ENCODE data around the gene SAAL1. TPM values are rescaled to one million over a fixed set of nuclear protein-coding genes. Genes with fewer than 3 reads are reported as not detected.
"Not testable (repeated sequence)": the region's sequence is repeated elsewhere in the genome, so short reads cannot be mapped to it uniquely, and the experiment has no call there.

Gene SAAL1
- polyA plus RNA-seq, 1 experiment: 8.9 TPM

DNA sequence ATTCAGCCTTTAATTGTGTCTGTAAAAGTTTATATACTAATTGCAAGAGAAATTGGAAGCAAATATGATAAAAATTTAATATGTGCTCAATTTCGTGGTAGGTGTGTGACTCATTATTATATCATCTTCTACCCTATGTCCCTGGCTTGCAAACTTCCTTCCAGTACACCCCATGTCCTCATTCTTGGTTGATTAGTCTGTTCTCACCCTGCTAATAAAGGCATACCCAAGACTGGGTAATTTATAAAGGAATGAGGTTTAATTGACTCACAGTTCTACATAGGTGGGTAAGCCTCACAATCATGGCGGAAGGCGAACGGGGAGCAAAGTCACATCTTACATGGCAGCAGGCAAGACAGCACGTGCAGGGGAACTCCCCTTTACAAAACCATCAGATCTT is 38.4 kb upstream of the SAAL1 start:
- Histone ChIP-seq H3K36me3 (ENCODE audit: control insufficient read depth, insufficient read depth, low read length) (no peaks in the 10 kb centered on the region), H3K27me3 (ENCODE audit: control insufficient read depth, insufficient read depth, low read length) (peaks cover 1% of the 10 kb centered on the region), H3K4me3 (ENCODE audit: low read depth, low read length) (no peak overlapping the region)
- POLR2A ChIA-PET: no interaction called here
- CTCF ChIA-PET: interaction anchor here (1.5 to 3.4 kb wide), 2 partner anchors 29 to 164 kb away, joined by 4 to 10 read pairs; no protein-coding TSS in a partner anchor
- no peak for DNase-seq (ENCODE audit: low read depth)
- TF ChIP-seq, protein P1, sequence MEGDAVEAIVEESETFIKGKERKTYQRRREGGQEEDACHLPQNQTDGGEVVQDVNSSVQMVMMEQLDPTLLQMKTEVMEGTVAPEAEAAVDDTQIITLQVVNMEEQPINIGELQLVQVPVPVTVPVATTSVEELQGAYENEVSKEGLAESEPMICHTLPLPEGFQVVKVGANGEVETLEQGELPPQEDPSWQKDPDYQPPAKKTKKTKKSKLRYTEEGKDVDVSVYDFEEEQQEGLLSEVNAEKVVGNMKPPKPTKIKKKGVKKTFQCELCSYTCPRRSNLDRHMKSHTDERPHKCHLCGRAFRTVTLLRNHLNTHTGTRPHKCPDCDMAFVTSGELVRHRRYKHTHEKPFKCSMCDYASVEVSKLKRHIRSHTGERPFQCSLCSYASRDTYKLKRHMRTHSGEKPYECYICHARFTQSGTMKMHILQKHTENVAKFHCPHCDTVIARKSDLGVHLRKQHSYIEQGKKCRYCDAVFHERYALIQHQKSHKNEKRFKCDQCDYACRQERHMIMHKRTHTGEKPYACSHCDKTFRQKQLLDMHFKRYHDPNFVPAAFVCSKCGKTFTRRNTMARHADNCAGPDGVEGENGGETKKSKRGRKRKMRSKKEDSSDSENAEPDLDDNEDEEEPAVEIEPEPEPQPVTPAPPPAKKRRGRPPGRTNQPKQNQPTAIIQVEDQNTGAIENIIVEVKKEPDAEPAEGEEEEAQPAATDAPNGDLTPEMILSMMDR (IDR thresholded peaks at IDR 0.05; ENCODE audit: insufficient read depth, low read depth, low read length): no peak

- TF ChIP-seq, protein P1 (IDR thresholded peaks at IDR 0.05; ENCODE audit: insufficient read depth, low read depth, low read length): no peak
- POLR2A ChIA-PET: no interaction called here
- Histone ChIP-seq H3K27me3 (ENCODE audit: control insufficient read depth, insufficient read depth, low read length) (peaks cover 2% of the 10 kb centered on the region), H3K4me3 (ENCODE audit: low read depth, low read length) (no peak overlapping the region), H3K36me3 (ENCODE audit: control insufficient read depth, insufficient read depth, low read length) (no peaks in the 10 kb centered on the region)
- no peak for DNase-seq (ENCODE audit: low read depth)
- CTCF ChIA-PET: no interaction called here
Measured at GRCh38 chr11:18140145-18140544, 34.3 kb upstream of the SAAL1 start.

DNA sequence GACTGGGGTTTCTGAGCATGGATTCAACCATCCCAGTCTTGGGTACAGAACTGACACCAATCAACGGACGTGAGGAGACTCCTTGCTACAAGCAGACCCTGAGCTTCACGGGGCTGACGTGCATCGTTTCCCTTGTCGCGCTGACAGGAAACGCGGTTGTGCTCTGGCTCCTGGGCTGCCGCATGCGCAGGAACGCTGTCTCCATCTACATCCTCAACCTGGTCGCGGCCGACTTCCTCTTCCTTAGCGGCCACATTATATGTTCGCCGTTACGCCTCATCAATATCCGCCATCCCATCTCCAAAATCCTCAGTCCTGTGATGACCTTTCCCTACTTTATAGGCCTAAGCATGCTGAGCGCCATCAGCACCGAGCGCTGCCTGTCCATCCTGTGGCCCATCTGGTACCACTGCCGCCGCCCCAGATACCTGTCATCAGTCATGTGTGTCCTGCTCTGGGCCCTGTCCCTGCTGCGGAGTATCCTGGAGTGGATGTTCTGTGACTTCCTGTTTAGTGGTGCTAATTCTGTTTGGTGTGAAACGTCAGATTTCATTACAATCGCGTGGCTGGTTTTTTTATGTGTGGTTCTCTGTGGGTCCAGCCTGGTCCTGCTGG is 31.4 kb upstream of the SAAL1 start:
- POLR2A ChIA-PET: no interaction called here
- DNase-seq (ENCODE audit: low read depth): no peak

DNA sequence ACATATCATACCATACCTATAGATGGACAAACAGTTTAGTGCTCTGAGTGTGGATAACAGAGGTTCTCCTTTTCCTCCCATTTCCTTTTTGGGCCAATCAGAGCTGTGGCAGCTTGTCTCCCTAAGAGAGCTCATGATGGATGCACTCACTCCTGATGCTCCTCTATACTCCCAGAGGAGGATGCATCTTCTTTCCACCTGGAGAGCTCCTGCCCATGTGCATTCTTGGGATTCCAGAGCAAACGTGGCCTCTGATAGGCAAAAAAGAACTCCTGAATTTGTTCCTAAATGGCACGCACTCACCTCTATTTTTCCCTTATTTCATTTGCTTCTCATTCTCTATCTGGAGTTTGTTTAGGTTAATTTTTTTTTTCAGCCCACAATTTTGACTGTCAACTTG is 29.4 kb upstream of the SAAL1 start:
- CTCF ChIA-PET: no interaction called here

More for the DNA sequence above, 31.4 kb upstream of the SAAL1 start:
- CTCF ChIA-PET: no interaction called here
- TF ChIP-seq, protein P1 (IDR thresholded peaks at IDR 0.05; ENCODE audit: insufficient read depth, low read depth, low read length): no peak
- Histone ChIP-seq H3K36me3 (ENCODE audit: control insufficient read depth, insufficient read depth, low read length) (no peaks in the 10 kb centered on the region), H3K27me3 (ENCODE audit: control insufficient read depth, insufficient read depth, low read length) (peaks cover 2% of the 10 kb centered on the region), H3K4me3 (ENCODE audit: low read depth, low read length) (no peak overlapping the region)

DNA sequence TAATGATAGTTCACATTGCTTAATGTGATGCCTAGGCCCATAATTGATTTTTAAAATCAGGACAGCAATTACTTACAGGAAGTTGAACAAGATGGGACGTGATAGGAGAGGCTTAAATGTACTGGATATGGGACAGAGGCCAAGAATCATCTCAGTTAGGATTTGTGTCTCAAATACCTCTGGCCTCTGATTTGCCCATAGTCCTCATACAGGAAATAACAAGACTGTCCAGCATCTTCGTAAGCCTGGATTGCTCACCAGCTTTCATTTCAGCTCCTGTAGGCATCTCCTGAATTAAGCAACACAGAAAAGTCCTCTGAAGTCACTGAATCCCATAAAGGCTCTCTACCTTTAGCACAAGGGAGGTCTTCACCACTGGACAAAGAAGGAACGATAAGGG is 26.5 kb upstream of the SAAL1 start, which contains the start of gene MRGPRX3:
Gene MRGPRX3, plus strand, starts transcription at position 231 of the 400 bp plus-strand sequence. CDS start 4,632 bp downstream, outside the sequence.
- Histone ChIP-seq H3K4me3 (ENCODE audit: low read depth, low read length) (no peak within 1 kb of the TSS), H3K36me3 (ENCODE audit: control insufficient read depth, insufficient read depth, low read length) (no peaks in the 10 kb centered on the region), H3K27me3 (ENCODE audit: control insufficient read depth, insufficient read depth, low read length) (peaks cover 2% of the 10 kb centered on the region; the same call in 1 of the 2 replicates)
- POLR2A ChIA-PET: interaction anchor here (0.6 kb wide), 1 partner anchor 24 kb away, joined by 3 read pairs; no protein-coding TSS in a partner anchor
- CTCF ChIA-PET: interaction anchor here (0.6 kb wide), 1 partner anchor 22 kb away, joined by 3 read pairs; no protein-coding TSS in a partner anchor
- DNase-seq (ENCODE audit: low read depth): no peak
- TF ChIP-seq, protein P1 (IDR thresholded peaks at IDR 0.05; ENCODE audit: insufficient read depth, low read depth, low read length): no peak

More for the DNA sequence above, 29.4 kb upstream of the SAAL1 start:
- H3K36me3 ChIP-seq (ENCODE audit: control insufficient read depth, insufficient read depth, low read length): no peaks in the 10 kb centered on the region
- peaks cover 2% of the 10 kb centered on the region for H3K27me3 ChIP-seq (ENCODE audit: control insufficient read depth, insufficient read depth, low read length)
- no peak overlapping the region for H3K4me3 ChIP-seq (ENCODE audit: low read depth, low read length)
- TF ChIP-seq, protein P1 (IDR thresholded peaks at IDR 0.05; ENCODE audit: insufficient read depth, low read depth, low read length): no peak
- DNase-seq (ENCODE audit: low read depth): no peak
- POLR2A ChIA-PET: no interaction called here

DNA sequence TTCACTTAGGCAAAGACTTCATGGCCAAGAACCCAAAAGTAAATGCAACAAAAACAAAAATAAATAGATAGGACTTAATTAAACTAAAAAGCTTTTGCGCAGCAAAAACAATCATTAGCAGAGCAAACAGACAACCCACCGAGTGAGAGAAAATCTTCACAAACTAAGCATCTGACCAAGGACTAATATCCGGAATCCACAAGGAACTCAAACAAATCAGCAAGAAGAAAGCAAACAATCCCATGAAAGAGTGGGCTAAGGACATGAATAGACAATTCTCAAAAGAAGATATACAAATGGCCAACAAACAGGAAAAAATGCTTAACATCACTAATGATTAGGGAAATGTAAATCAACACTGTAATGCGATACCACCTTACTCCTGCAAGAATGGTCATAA is 25.2 kb upstream of the SAAL1 start:
- H3K36me3 ChIP-seq (ENCODE audit: control insufficient read depth, insufficient read depth, low read length); DNase-seq (ENCODE audit: low read depth); POLR2A ChIA-PET; H3K4me3 ChIP-seq (ENCODE audit: low read depth, low read length); H3K27me3 ChIP-seq (ENCODE audit: control insufficient read depth, insufficient read depth, low read length): not testable (repeated sequence)
- CTCF ChIA-PET: interaction anchor here (2.6 kb wide), 1 partner anchor 15 kb away, joined by 8 read pairs; no protein-coding TSS in a partner anchor

- H3K36me3 ChIP-seq (ENCODE audit: control insufficient read depth, insufficient read depth, low read length); CTCF ChIA-PET; DNase-seq (ENCODE audit: low read depth); H3K4me3 ChIP-seq (ENCODE audit: low read depth, low read length); H3K27me3 ChIP-seq (ENCODE audit: control insufficient read depth, insufficient read depth, low read length); POLR2A ChIA-PET: not testable (repeated sequence)
Measured at GRCh38 chr11:18121331-18121828, 15.5 kb upstream of the SAAL1 start.
